Measurements from ENCODE around the gene SNIP1. TPM values are rescaled to one million over a fixed set of nuclear protein-coding genes. Genes with fewer than 3 reads are reported as not detected.

SNIP1 gene
- total and polyA plus RNA-seq, 10 of the 15 experiments (the other 5 are each of a cell fraction or from before 2014, with no cell fraction given): 2.7 to 22.4 (median 10.1) TPM

DNA sequence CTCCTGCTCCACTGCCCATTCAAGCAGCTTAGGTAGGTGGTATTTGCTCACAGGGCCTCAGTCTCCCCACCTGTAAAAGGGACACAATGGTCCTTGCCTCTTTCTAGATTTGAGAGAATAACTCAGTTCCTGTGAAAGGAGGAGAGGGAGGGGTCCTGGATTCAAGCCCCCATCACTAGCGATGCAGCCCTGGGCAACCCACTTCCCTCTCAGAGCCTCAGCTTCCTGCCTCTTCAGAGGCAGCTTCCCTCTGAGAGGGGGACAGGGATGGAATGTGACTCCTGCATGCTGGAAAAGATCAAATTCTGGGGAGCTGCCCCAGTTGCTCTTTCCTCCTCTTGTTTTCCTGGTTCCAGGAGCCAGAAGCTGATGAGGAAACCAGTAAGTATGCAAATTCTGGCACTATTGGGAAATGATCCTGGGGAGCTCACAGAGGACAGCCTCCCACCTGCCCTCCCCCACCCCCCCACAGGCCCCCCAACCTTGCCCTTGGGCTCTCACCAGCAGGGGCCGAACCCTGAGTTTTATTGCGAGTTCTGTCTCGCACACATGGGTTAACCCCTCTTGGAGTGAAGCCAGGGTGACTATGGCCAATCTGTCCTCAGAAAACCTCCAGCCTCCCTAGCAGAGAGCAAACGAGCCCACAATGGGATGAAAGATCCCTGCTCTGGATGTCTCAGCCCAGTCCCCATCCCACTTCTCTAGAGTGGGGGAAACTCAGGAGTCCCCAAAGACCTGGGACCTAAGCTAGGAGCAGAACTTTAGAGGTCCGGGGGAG is 68.0 kb downstream of the SNIP1 start (continued):
- TF ChIP-seq, protein P1, sequence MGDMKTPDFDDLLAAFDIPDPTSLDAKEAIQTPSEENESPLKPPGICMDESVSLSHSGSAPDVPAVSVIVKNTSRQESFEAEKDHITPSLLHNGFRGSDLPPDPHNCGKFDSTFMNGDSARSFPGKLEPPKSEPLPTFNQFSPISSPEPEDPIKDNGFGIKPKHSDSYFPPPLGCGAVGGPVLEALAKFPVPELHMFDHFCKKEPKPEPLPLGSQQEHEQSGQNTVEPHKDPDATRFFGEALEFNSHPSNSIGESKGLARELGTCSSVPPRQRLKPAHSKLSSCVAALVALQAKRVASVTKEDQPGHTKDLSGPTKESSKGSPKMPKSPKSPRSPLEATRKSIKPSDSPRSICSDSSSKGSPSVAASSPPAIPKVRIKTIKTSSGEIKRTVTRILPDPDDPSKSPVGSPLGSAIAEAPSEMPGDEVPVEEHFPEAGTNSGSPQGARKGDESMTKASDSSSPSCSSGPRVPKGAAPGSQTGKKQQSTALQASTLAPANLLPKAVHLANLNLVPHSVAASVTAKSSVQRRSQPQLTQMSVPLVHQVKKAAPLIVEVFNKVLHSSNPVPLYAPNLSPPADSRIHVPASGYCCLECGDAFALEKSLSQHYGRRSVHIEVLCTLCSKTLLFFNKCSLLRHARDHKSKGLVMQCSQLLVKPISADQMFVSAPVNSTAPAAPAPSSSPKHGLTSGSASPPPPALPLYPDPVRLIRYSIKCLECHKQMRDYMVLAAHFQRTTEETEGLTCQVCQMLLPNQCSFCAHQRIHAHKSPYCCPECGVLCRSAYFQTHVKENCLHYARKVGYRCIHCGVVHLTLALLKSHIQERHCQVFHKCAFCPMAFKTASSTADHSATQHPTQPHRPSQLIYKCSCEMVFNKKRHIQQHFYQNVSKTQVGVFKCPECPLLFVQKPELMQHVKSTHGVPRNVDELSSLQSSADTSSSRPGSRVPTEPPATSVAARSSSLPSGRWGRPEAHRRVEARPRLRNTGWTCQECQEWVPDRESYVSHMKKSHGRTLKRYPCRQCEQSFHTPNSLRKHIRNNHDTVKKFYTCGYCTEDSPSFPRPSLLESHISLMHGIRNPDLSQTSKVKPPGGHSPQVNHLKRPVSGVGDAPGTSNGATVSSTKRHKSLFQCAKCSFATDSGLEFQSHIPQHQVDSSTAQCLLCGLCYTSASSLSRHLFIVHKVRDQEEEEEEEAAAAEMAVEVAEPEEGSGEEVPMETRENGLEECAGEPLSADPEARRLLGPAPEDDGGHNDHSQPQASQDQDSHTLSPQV (IDR thresholded peaks at IDR 0.05): no peak
- TF ChIP-seq, protein P2, sequence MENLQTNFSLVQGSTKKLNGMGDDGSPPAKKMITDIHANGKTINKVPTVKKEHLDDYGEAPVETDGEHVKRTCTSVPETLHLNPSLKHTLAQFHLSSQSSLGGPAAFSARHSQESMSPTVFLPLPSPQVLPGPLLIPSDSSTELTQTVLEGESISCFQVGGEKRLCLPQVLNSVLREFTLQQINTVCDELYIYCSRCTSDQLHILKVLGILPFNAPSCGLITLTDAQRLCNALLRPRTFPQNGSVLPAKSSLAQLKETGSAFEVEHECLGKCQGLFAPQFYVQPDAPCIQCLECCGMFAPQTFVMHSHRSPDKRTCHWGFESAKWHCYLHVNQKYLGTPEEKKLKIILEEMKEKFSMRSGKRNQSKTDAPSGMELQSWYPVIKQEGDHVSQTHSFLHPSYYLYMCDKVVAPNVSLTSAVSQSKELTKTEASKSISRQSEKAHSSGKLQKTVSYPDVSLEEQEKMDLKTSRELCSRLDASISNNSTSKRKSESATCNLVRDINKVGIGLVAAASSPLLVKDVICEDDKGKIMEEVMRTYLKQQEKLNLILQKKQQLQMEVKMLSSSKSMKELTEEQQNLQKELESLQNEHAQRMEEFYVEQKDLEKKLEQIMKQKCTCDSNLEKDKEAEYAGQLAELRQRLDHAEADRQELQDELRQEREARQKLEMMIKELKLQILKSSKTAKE (IDR thresholded peaks at IDR 0.05; ENCODE audit: low read depth, poor library complexity, severe bottlenecking): no peak
- TF ChIP-seq WRNIP1 (IDR thresholded peaks at IDR 0.05; ENCODE audit: borderline replicate concordance, low read depth, low read length): no peak
- TF ChIP-seq PML (IDR thresholded peaks at IDR 0.05; ENCODE audit: low read length): no peak
- no peak for TF ChIP-seq TCF12 (IDR thresholded peaks at IDR 0.05; ENCODE audit: low read depth, low read length)
- TF ChIP-seq STAT1 (conservative IDR thresholded peaks at IDR 0.05): no peak
- no peak for TF ChIP-seq RB1 (IDR thresholded peaks at IDR 0.05; ENCODE audit: borderline replicate concordance)
- no peak for TF ChIP-seq CHD2 (IDR thresholded peaks at IDR 0.05; ENCODE audit: borderline replicate concordance, low read depth, low read length)

Small RNA genes lying within 50 kb of the gene (microRNA-seq; reads per million reads assigned to microRNA genes)
- 1.9 reads per million, percentile 3 among the genes with 10 or more reads in this experiment for gene MIR5581

Small RNA genes lying within 50 kb of the gene (small RNA-seq; reads per million reads assigned to genes)
- not detected for gene AL034379.1
- gene MIR5581: 0.16 reads per million

Other genes with a start within 250 kb of the SNIP1 start
Only the 7 nearest of the 8 such genes appear.
- gene ZC3H12A, start 79.7 kb downstream of the SNIP1 start, total RNA-seq (2014; rRNA removed): 19.0 and 23.0 TPM in 2 replicates
- gene ZC3H12A, start 79.7 kb downstream of the SNIP1 start, total RNA-seq (2014; rRNA removed; fragmentation: Illumina TruSeq; extraction: Trizol): 9.3 and 10.9 TPM in 2 replicates
- gene ZC3H12A, start 79.7 kb downstream of the SNIP1 start, total RNA-seq (2021): 25.1 and 27.0 TPM in 2 replicates
- gene ZC3H12A, start 79.7 kb downstream of the SNIP1 start, polyA plus RNA-seq (2011; rRNA removed): 10.4 and 19.2 TPM in 2 replicates
- gene ZC3H12A, start 79.7 kb downstream of the SNIP1 start, polyA plus RNA-seq (2014; fragmentation: Illumina TruSeq; extraction: Trizol): 2.0 and 9.0 TPM in 2 replicates
- under 1 TPM; 0.35 to 0.88 TPM for gene ZC3H12A, start 79.7 kb downstream of the SNIP1 start, polyA plus RNA-seq (2014; fragmentation: Nextera tagmentation; extraction: Ambion mirVana)
- gene ZC3H12A, start 79.7 kb downstream of the SNIP1 start, polyA plus RNA-seq (2014; rRNA removed): 27.8 and 30.2 TPM in 2 replicates
- 10 to 100 TPM; 11.7 to 15.9 TPM for gene ZC3H12A, start 79.7 kb downstream of the SNIP1 start, polyA plus RNA-seq (2016; fragmentation: Nextera tagmentation; extraction: Ambion mirVana)
- gene MEAF6, start 39.5 kb downstream of the SNIP1 start, total RNA-seq (2014; rRNA removed): 51.8 and 57.8 TPM in 2 replicates
- gene MEAF6, start 39.5 kb downstream of the SNIP1 start, total RNA-seq (2014; rRNA removed; fragmentation: Illumina TruSeq; extraction: Trizol): 53.9 and 56.4 TPM in 2 replicates
- 48.6 and 49.7 TPM in 2 replicates for gene MEAF6, start 39.5 kb downstream of the SNIP1 start, total RNA-seq (2021)
- gene MEAF6, start 39.5 kb downstream of the SNIP1 start, polyA plus RNA-seq (2011; rRNA removed): 70.7 and 75.8 TPM in 2 replicates
- 72.2 and 89.4 TPM in 2 replicates for gene MEAF6, start 39.5 kb downstream of the SNIP1 start, polyA plus RNA-seq (2014; fragmentation: Illumina TruSeq; extraction: Trizol)
- gene MEAF6, start 39.5 kb downstream of the SNIP1 start, polyA plus RNA-seq (2014; fragmentation: Nextera tagmentation; extraction: Ambion mirVana): 10 to 100 TPM; 30.8 to 33.3 TPM
- gene MEAF6, start 39.5 kb downstream of the SNIP1 start, polyA plus RNA-seq (2014; rRNA removed): 56.3 and 62.4 TPM in 2 replicates
- 10 to 100 TPM; 74.7 to 75.0 TPM for gene MEAF6, start 39.5 kb downstream of the SNIP1 start, polyA plus RNA-seq (2016; fragmentation: Nextera tagmentation; extraction: Ambion mirVana)
- not detected in 2 replicates for gene DNALI1, start 2.6 kb upstream of the SNIP1 start, total RNA-seq (2014; rRNA removed)
- not detected in 2 replicates for gene DNALI1, start 2.6 kb upstream of the SNIP1 start, total RNA-seq (2014; rRNA removed; fragmentation: Illumina TruSeq; extraction: Trizol)
- gene DNALI1, start 2.6 kb upstream of the SNIP1 start, total RNA-seq (2021): not detected in 2 replicates
- not detected in 2 replicates for gene DNALI1, start 2.6 kb upstream of the SNIP1 start, polyA plus RNA-seq (2011; rRNA removed)
- not detected in 2 replicates for gene DNALI1, start 2.6 kb upstream of the SNIP1 start, polyA plus RNA-seq (2014; fragmentation: Illumina TruSeq; extraction: Trizol)
- under 1 TPM in 1 of 2 experiments, not detected in 1; 0.03 TPM for gene DNALI1, start 2.6 kb upstream of the SNIP1 start, polyA plus RNA-seq (2014; fragmentation: Nextera tagmentation; extraction: Ambion mirVana)
- not detected in 2 replicates for gene DNALI1, start 2.6 kb upstream of the SNIP1 start, polyA plus RNA-seq (2014; rRNA removed)
- gene DNALI1, start 2.6 kb upstream of the SNIP1 start, polyA plus RNA-seq (2016; fragmentation: Nextera tagmentation; extraction: Ambion mirVana): under 1 TPM; 0.05 to 0.13 TPM
- gene GNL2, start 41.6 kb upstream of the SNIP1 start, total RNA-seq (2014; rRNA removed): 80.0 and 87.7 TPM in 2 replicates
- 153 and 167 TPM in 2 replicates for gene GNL2, start 41.6 kb upstream of the SNIP1 start, total RNA-seq (2014; rRNA removed; fragmentation: Illumina TruSeq; extraction: Trizol)
- gene GNL2, start 41.6 kb upstream of the SNIP1 start, total RNA-seq (2021): 66.6 and 71.6 TPM in 2 replicates
- 71.8 and 92.8 TPM in 2 replicates for gene GNL2, start 41.6 kb upstream of the SNIP1 start, polyA plus RNA-seq (2011; rRNA removed)
- 138 and 145 TPM in 2 replicates for gene GNL2, start 41.6 kb upstream of the SNIP1 start, polyA plus RNA-seq (2014; fragmentation: Illumina TruSeq; extraction: Trizol)
- gene GNL2, start 41.6 kb upstream of the SNIP1 start, polyA plus RNA-seq (2014; fragmentation: Nextera tagmentation; extraction: Ambion mirVana): 10 to 100 TPM; 64.2 to 91.3 TPM
- gene GNL2, start 41.6 kb upstream of the SNIP1 start, polyA plus RNA-seq (2014; rRNA removed): 76.2 and 85.1 TPM in 2 replicates
- 100 to 1,000 TPM; 113 to 118 TPM for gene GNL2, start 41.6 kb upstream of the SNIP1 start, polyA plus RNA-seq (2016; fragmentation: Nextera tagmentation; extraction: Ambion mirVana)
- not detected in 2 replicates for gene RSPO1, start 80.6 kb upstream of the SNIP1 start, total RNA-seq (2014; rRNA removed)
- gene RSPO1, start 80.6 kb upstream of the SNIP1 start, total RNA-seq (2014; rRNA removed; fragmentation: Illumina TruSeq; extraction: Trizol): not detected in 2 replicates
- gene RSPO1, start 80.6 kb upstream of the SNIP1 start, total RNA-seq (2021): not detected in 2 replicates
- not detected in 2 replicates for gene RSPO1, start 80.6 kb upstream of the SNIP1 start, polyA plus RNA-seq (2011; rRNA removed)
- not detected in 2 replicates for gene RSPO1, start 80.6 kb upstream of the SNIP1 start, polyA plus RNA-seq (2014; fragmentation: Illumina TruSeq; extraction: Trizol)
- gene RSPO1, start 80.6 kb upstream of the SNIP1 start, polyA plus RNA-seq (2014; fragmentation: Nextera tagmentation; extraction: Ambion mirVana): not detected
- gene RSPO1, start 80.6 kb upstream of the SNIP1 start, polyA plus RNA-seq (2014; rRNA removed): not detected in 2 replicates
- gene RSPO1, start 80.6 kb upstream of the SNIP1 start, polyA plus RNA-seq (2016; fragmentation: Nextera tagmentation; extraction: Ambion mirVana): not detected
- gene CDCA8, start 138.2 kb upstream of the SNIP1 start, total RNA-seq (2014; rRNA removed): 18.0 and 21.3 TPM in 2 replicates
- 27.5 and 28.4 TPM in 2 replicates for gene CDCA8, start 138.2 kb upstream of the SNIP1 start, total RNA-seq (2014; rRNA removed; fragmentation: Illumina TruSeq; extraction: Trizol)
- 57.8 and 59.8 TPM in 2 replicates for gene CDCA8, start 138.2 kb upstream of the SNIP1 start, total RNA-seq (2021)
- gene CDCA8, start 138.2 kb upstream of the SNIP1 start, polyA plus RNA-seq (2011; rRNA removed): 68.3 and 72.0 TPM in 2 replicates
- 75.3 and 81.0 TPM in 2 replicates for gene CDCA8, start 138.2 kb upstream of the SNIP1 start, polyA plus RNA-seq (2014; fragmentation: Illumina TruSeq; extraction: Trizol)
- 10 to 100 TPM; 60.2 to 60.6 TPM for gene CDCA8, start 138.2 kb upstream of the SNIP1 start, polyA plus RNA-seq (2014; fragmentation: Nextera tagmentation; extraction: Ambion mirVana)
- 52.8 and 62.1 TPM in 2 replicates for gene CDCA8, start 138.2 kb upstream of the SNIP1 start, polyA plus RNA-seq (2014; rRNA removed)
- 10 to 100 TPM; 97.8 to 98.1 TPM for gene CDCA8, start 138.2 kb upstream of the SNIP1 start, polyA plus RNA-seq (2016; fragmentation: Nextera tagmentation; extraction: Ambion mirVana)
- 0.05 TPM in 1 of 2 replicates, not detected in the other for gene EPHA10, start 210.8 kb upstream of the SNIP1 start, total RNA-seq (2014; rRNA removed)
- gene EPHA10, start 210.8 kb upstream of the SNIP1 start, total RNA-seq (2014; rRNA removed; fragmentation: Illumina TruSeq; extraction: Trizol): not detected in 2 replicates
- not detected in 2 replicates for gene EPHA10, start 210.8 kb upstream of the SNIP1 start, total RNA-seq (2021)
- 0.03 and 0.05 TPM in 2 replicates for gene EPHA10, start 210.8 kb upstream of the SNIP1 start, polyA plus RNA-seq (2011; rRNA removed)
- not detected in 2 replicates for gene EPHA10, start 210.8 kb upstream of the SNIP1 start, polyA plus RNA-seq (2014; fragmentation: Illumina TruSeq; extraction: Trizol)
- not detected for gene EPHA10, start 210.8 kb upstream of the SNIP1 start, polyA plus RNA-seq (2014; fragmentation: Nextera tagmentation; extraction: Ambion mirVana)
- gene EPHA10, start 210.8 kb upstream of the SNIP1 start, polyA plus RNA-seq (2014; rRNA removed): 0.06 TPM in 1 of 2 replicates, not detected in the other
- not detected for gene EPHA10, start 210.8 kb upstream of the SNIP1 start, polyA plus RNA-seq (2016; fragmentation: Nextera tagmentation; extraction: Ambion mirVana)